ENCODE measurements around the gene TEX11.

DNA sequence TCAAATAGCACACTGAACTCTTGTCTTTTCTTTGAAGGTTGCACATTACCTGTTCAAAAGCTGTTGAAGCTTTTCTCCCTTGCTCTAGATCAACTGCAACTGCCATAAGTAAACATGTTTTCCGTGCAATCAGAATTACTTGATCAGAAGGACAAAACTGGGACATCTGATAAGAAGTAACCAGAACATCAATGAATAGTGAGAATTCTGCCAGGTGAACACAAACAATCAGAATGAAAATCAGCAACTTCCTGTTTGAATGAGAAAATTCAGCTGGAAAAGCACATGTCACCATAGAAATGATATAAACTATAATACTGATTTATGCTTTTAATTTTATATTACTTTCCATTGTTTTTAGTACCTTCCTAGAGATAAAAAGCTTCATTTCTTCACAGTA, 303.2 kb downstream of the TEX11 start:
- TF ChIP-seq TAF1 (IDR thresholded peaks at IDR 0.05; ENCODE audit: low read depth, low read length) (no peak), SPI1 (IDR thresholded peaks at IDR 0.05; ENCODE audit: low read depth, low read length) (no peak)
